Non-pigmented ciliary epithelial cell (primary cell): ENCODE results near the gene MSH3.
"Not testable (repeated sequence)": the region's sequence is repeated elsewhere in the genome, so short reads cannot be mapped to it uniquely, and the experiment has no call there.

Source experiments
- DNase-seq: peaks from one replicate; pipeline ENCODE4 v3.0.0-alpha.2; 2010; ENCODE audit warnings: low read depth

The MSH3 gene

GRCh38 chr5:80797428-80798024 is 143.1 kb downstream of the MSH3 start:
- DNase-seq = no peak

DNA sequence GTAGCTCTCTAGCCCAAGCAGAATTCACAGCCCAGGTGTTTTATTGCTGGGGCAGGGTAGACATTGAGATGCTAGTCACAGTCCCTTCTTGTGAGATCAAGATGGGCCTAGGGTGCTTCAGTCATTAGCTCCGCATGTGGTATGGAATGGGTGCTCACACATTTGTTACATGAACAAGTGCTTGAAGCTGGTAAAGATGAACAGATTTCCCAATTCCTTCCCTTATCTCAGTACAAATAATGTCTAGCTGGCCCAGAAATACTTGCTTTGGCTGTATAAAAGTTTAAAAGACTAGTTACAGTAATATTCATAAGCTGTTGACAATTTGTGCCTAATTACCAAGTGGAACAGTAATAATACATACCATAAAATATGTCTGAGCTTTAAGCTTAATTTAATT is 143.7 kb downstream of the MSH3 start:
- no peak for DNase-seq

- no peak for DNase-seq
Measured at GRCh38 chr5:80798633-80799032, 144.2 kb downstream of the MSH3 start.

GRCh38 chr5:80799041-80799440 is 144.6 kb downstream of the MSH3 start:
- DNase-seq = no peak

- DNase-seq = no peak
Measured at GRCh38 chr5:80799573-80799972, 145.1 kb downstream of the MSH3 start.

- DNase-seq = no peak
Measured at GRCh38 chr5:80804332-80804731, 149.9 kb downstream of the MSH3 start.

GRCh38 chr5:80805038-80805437 is 150.6 kb downstream of the MSH3 start:
- no peak for DNase-seq

- DNase-seq = no peak
Measured at GRCh38 chr5:80806929-80807328, 152.5 kb downstream of the MSH3 start.

- no peak for DNase-seq
Measured at GRCh38 chr5:80809451-80809850, 155.0 kb downstream of the MSH3 start.

DNA sequence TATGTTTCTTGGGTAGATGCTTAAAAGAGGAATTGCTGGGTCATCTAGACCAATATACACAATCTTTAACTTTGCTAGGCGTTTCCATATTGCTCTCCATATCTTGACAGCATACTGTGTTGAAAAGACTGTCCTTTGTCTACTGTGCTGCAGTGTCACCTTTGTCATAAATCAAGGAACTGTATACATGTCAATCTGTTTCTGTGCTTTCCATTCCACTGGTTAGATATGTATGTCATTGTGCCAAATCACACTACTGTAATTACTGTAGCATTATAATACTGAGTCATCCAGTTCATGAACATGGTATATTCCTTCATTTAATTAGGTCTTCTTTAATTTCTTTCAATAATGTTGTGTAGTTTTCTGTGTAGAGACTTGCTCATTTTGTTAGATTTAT is 156.0 kb downstream of the MSH3 start:
- DNase-seq = no peak

- no peak for DNase-seq
Measured at GRCh38 chr5:80816590-80816989, 162.1 kb downstream of the MSH3 start.

GRCh38 chr5:80820685-80821084 is 166.2 kb downstream of the MSH3 start:
- no peak for DNase-seq

GRCh38 chr5:80822640-80823039 is 168.2 kb downstream of the MSH3 start:
- no peak for DNase-seq

DNA sequence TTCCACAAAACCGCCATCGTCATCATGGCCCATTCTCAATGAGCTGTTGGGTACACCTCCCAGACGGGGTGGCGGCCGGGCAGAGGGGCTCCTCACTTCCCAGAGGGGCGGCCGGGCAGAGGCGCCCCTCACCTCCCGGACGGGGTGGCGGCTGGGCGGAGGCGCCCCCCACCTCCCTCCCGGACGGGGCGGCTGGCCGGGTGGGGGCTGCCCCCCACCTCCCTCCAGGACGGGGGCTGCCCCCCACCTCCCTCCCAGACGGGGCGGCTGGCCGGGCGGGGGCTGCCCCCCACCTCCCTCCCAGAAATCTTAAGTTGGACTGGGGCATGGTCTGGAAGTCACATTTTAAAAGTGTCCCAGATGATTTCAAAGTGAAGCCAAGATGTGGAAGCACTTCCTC is 169.7 kb downstream of the MSH3 start:
- not testable (repeated sequence) for DNase-seq

- no peak for DNase-seq
Measured at GRCh38 chr5:80825786-80826460, 171.5 kb downstream of the MSH3 start.

- DNase-seq = no peak
Measured at GRCh38 chr5:80834710-80835109, 180.3 kb downstream of the MSH3 start.

DNA sequence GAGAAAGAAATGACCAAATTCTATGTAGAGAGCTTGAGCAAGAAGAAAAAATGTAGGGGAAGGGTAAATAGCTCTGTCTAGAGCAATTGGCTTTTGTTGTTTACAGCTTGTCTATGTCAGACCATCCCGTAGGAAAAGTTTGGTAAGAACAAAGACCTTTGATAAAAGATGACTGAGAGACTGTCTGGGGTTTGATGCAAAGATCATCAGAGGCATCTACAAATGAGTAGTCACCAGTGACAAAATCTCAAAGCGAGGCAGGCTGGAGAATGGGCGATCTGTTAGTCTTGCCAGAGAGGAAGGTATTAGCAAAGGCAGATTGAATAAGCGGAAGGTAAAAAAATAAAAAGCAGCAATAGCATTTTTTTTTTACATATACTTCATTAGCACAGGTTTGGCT is 180.7 kb downstream of the MSH3 start:
- no peak for DNase-seq

DNA sequence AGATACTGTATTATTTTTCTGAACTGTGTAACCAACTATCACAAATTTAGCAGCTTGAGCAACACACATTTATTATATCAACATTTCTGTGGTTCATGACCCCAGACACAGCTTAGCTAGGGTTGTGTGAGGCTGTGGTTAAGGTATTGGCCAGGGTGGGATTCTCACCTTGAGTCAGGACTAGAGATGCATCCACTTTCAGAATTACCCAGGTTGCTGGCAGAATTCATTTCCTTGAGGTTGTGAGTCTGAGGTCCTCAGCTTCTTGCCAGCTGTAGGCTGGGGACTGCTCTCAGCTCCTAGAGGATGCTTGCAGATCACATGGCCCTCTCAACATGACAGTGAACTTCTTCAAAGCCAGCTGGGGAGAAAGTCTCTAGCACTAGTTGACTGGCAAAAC is 183.2 kb downstream of the MSH3 start:
- DNase-seq = no peak

GRCh38 chr5:80841026-80841797 is 186.8 kb downstream of the MSH3 start:
- DNase-seq = not testable (repeated sequence)

DNA sequence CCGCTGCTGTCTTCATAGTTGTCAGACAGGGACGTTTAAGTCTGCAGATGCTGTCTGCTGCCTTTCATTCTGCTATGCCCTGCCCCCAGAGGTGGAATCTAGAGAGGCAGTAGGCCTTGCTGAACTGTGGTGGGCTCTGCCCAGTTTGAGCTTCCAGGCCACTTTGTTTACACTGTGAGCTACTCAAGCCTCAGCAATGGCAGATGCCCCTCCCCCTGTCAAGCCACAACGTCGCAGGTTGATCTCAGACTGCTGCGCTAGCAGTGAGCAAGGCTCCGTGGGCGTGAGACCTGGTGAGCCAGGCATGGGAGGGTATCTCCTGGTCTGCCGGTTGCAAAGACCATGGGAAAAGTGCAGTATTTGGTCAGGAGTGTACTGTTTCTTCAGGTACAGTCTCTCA is 192.0 kb downstream of the MSH3 start:
- DNase-seq = not testable (repeated sequence)

GRCh38 chr5:80850168-80850567 is 195.7 kb downstream of the MSH3 start:
- not testable (repeated sequence) for DNase-seq

DNA sequence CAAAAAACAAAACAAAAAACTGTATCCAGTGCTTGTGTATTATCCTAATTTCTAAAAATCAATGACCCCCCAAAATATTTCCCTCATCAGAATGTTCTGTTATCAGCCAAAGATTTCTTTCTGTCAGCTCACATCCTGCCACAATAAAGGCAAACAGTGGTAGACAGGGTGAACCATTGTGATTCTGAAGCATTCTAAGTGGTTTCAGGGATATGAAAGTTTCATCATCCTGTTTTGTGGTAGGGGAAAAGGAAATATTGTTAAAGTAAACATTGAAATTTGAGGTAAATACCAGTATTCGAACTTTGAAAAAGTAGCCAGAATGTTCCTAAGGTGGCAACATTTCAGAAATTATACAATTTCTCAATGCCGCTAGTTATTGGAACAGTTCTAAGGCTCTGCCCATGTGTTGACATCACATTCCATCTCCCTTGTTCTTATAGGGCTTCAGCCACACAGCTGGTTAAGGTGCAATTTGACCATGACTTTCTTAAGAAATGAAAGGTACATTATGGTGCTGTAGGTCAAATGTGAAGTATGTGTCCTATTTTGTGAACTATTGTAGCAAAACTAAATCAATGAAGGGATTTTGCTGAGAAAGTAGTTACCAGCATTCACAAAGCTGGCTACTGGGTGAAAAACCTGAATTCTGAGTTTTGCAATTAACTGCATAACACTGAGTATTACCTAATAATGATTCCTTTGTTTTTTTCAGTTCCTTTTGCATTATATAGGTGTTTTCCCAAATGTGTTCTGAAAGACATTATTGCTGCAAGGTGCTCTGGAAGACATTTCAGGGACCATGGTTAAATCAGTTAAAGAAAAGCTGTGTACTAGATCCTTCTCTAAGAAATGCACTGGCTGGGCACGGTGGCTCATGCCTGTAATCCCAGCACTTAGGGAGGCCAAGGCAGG is 198.1 kb downstream of the MSH3 start:
- DNase-seq = no peak
